Measurements from ENCODE around the gene CYB561D2.

- TF ChIP-seq GLIS3 (CRISPR knock-in tag; IDR thresholded peaks at IDR 0.05) (no peak), ARNTL (CRISPR knock-in tag; IDR thresholded peaks at IDR 0.05; ENCODE audit: borderline replicate concordance, low read depth) (no peak), CSRNP3 (CRISPR knock-in tag; IDR thresholded peaks at IDR 0.05) (no peak), ZFP3 (CRISPR knock-in tag; IDR thresholded peaks at IDR 0.05) (no peak)
These were observed 33.1 kb downstream of the CYB561D2 start for GRCh38 chr3:50383750-50384149.
